WERI-Rb-1 (cell line): ENCODE results near the gene TTBK1.

Experiments
- DNase-seq: peaks from one replicate; pipeline ENCODE4 v3.0.0-alpha.2; 2020
- H3K27ac ChIP-seq: fragments of 250-450 bp; sonication (Bioruptor Pico); 2 replicates; pipeline ENCODE4 v1.5.1; 2020; ENCODE audit warnings: mild to moderate bottlenecking, moderate library complexity
- H3K27me3 ChIP-seq: fragments of 250-450 bp; sonication (Bioruptor Pico); 2 replicates; pipeline ENCODE4 v1.5.1; 2021; ENCODE audit warnings: mild to moderate bottlenecking, low read depth, moderate library complexity; ENCODE audit not compliant: insufficient read depth, severe bottlenecking
- H3K36me3 ChIP-seq: fragments of 250-450 bp; sonication (Bioruptor Pico); 2 replicates; pipeline ENCODE4 v1.5.1; 2020; ENCODE audit warnings: mild to moderate bottlenecking, moderate library complexity
- H3K4me3 ChIP-seq: 2 replicates; pipeline ENCODE4 v1.5.1; 2011; ENCODE audit warnings: low read depth, mild to moderate bottlenecking, control low read depth, low read length
- H3K9me3 ChIP-seq: fragments of 250-450 bp; sonication (Bioruptor Pico); 2 replicates; pipeline ENCODE4 v1.5.1; 2021; ENCODE audit warnings: mild to moderate bottlenecking, moderate library complexity; ENCODE audit not compliant: severe bottlenecking
- TF ChIP-seq, protein P1 (sequence below): IDR thresholded peaks from 2 replicates; pipeline ENCODE4 v1.5.1; 2011; ENCODE audit warnings: low read depth, mild to moderate bottlenecking, control low read depth, inconsistent platforms, low read length

TTBK1 gene

GRCh38 chr6:43276577-43277305, 33.5 kb downstream of the TTBK1 start:
- H3K27me3 ChIP-seq = no peaks in the 10 kb centered on the region
- no peaks in the 10 kb centered on the region for H3K36me3 ChIP-seq
- H3K27ac ChIP-seq = peak overlapping the region; percentile 81
- DNase-seq = peak; percentile 86
- TF ChIP-seq, protein P1, sequence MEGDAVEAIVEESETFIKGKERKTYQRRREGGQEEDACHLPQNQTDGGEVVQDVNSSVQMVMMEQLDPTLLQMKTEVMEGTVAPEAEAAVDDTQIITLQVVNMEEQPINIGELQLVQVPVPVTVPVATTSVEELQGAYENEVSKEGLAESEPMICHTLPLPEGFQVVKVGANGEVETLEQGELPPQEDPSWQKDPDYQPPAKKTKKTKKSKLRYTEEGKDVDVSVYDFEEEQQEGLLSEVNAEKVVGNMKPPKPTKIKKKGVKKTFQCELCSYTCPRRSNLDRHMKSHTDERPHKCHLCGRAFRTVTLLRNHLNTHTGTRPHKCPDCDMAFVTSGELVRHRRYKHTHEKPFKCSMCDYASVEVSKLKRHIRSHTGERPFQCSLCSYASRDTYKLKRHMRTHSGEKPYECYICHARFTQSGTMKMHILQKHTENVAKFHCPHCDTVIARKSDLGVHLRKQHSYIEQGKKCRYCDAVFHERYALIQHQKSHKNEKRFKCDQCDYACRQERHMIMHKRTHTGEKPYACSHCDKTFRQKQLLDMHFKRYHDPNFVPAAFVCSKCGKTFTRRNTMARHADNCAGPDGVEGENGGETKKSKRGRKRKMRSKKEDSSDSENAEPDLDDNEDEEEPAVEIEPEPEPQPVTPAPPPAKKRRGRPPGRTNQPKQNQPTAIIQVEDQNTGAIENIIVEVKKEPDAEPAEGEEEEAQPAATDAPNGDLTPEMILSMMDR = no peak
- peak overlapping the region; percentile 44 for H3K4me3 ChIP-seq
- no peaks in the 10 kb centered on the region for H3K9me3 ChIP-seq

DNA sequence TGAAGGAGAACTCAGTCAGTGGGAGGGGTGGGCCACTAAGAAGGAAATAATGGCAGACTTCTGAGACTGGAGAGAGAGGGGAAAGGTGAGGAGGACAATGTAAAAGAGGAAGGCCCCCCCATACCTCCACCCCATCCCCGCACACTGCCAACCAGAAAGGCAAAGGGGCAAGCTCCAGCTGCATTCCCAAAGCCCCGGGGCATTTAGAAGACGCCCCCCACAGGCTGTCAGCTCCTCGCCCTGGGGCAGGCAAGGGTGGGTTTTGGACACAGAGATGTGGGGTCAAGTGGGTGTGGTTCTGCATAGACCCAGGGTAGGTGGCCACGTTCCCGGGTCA, 34.0 kb downstream of the TTBK1 start:
- TF ChIP-seq, protein P1 = no peak
- no peak for DNase-seq
- Histone ChIP-seq H3K27me3 (no peaks in the 10 kb centered on the region), H3K9me3 (no peaks in the 10 kb centered on the region), H3K27ac (peak overlapping the region; percentile 81), H3K36me3 (no peaks in the 10 kb centered on the region), H3K4me3 (no peak overlapping the region)

- TF ChIP-seq, protein P1 = no peak
- peak overlapping the region; percentile 81 for H3K27ac ChIP-seq
- H3K9me3 ChIP-seq = no peaks in the 10 kb centered on the region
- no peaks in the 10 kb centered on the region for H3K36me3 ChIP-seq
- H3K4me3 ChIP-seq = no peak overlapping the region
- no peaks in the 10 kb centered on the region for H3K27me3 ChIP-seq
- DNase-seq = peak; percentile 83
Measured at GRCh38 chr6:43277643-43278523, 34.6 kb downstream of the TTBK1 start.

DNA sequence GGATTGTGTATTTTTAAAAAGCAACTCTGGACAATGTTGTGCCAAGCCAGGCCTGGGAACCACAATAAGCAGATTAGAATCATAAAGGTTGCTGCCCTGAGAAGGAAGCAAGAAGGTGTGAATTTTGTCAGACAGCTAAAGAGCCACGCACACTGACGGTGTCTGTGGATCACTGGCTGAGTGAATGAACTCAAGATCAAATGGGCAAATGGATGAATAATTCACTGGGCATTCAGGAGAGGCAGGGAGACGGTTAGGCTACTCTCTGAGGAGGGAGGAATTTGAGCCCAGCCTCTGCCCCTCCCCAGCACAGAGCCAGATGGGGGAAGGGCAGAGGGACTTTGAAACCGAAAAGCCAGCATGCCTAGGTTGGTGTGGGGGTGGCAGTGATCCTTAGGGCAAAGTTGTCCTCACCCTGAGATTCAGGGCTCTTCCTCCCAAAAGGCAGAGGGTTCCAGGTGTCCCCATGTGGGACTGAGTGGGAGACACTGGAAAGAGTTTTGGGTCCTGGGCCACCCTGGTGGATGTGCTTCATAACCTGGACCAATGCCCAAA, 35.3 kb downstream of the TTBK1 start:
- Histone ChIP-seq H3K27me3 (no peaks in the 10 kb centered on the region), H3K27ac (peak overlapping the region; percentile 80), H3K9me3 (no peaks in the 10 kb centered on the region), H3K36me3 (no peaks in the 10 kb centered on the region), H3K4me3 (no peak overlapping the region)
- DNase-seq = no peak
- TF ChIP-seq, protein P1 = no peak

- no peaks in the 10 kb centered on the region for H3K9me3 ChIP-seq
- TF ChIP-seq, protein P1 = no peak
- H3K27ac ChIP-seq = no peak overlapping the region
- H3K4me3 ChIP-seq = no peak overlapping the region
- DNase-seq = no peak
- H3K27me3 ChIP-seq = no peaks in the 10 kb centered on the region
- no peaks in the 10 kb centered on the region for H3K36me3 ChIP-seq
Measured at GRCh38 chr6:43280234-43280633, 37.0 kb downstream of the TTBK1 start.
